Left lung (tissue), 10 donors: ENCODE results near the gene PSAPL1. TPM values are rescaled to one million over a fixed set of nuclear protein-coding genes. Genes with fewer than 3 reads are reported as not detected.

Experiments
- ATAC-seq: fragments of 200-7000 bp; cut with Tn5 transposase; one replicate; pipeline ENCODE4 v1.9.1; 2020; ENCODE audit warnings: moderate library complexity
- DNase-seq, 4 donors: peaks; one replicate each; pipeline ENCODE4 v3.0.0-alpha.2; 2013 to 2020
- H3K27ac ChIP-seq, 2 donors: fragments of 200-600 bp; sonication (generic) in 1 of 2; one replicate each; pipeline versions ENCODE4 v1.5.0 to v1.8.0; 2020 to 2021
- H3K27me3 ChIP-seq, 2 donors: fragments of 200-600 bp; sonication (generic) in 1 of 2; one replicate each; pipeline versions ENCODE4 v1.5.0 to v1.8.0; 2020 to 2021
- H3K36me3 ChIP-seq, 2 donors: fragments of 200-600 bp; sonication (generic) in 1 of 2; one replicate each; pipeline versions ENCODE4 v1.5.0 to v1.8.0; 2020 to 2021
- H3K4me1 ChIP-seq, 2 donors: fragments of 200-600 bp; one replicate each; pipeline ENCODE4 v1.8.0; 2021
- H3K4me3 ChIP-seq, 2 donors: fragments of 200-600 bp; sonication (generic) in 1 of 2; one replicate each; pipeline versions ENCODE4 v1.5.0 to v1.8.0; 2020 to 2021; ENCODE audit warnings: mild to moderate bottlenecking in 1 of 2
- H3K9me3 ChIP-seq, 2 donors: fragments of 200-600 bp; sonication (generic) in 1 of 2; one replicate each; pipeline versions ENCODE4 v1.5.0 to v1.8.0; 2020 to 2021
- intact Hi-C, 2 donors: fragments of 100-400 bp; cut with DNase I; formaldehyde crosslinking; loops; one replicate each; pipeline versions ENCODE4 v1.11.2 to v1.14.2; 2022
- polyA plus RNA-seq, 6 donors: library from polyadenylated mRNA; unstranded; fragments of 120-200 nt; gene quantifications; one replicate each; pipeline ENCODE4 v1.2.1, GENCODE V29; 2013; ENCODE audit not compliant: insufficient read length in 6 of 6
- total RNA-seq, 2 donors: library from RNA; stranded (reverse); fragmentation: NEBNext Ultra II Directional; extraction: Animal tissue kit (Norgen Biotek cat#: 25700); gene quantifications; one replicate each; pipeline ENCODE4 v1.2.1, GENCODE V29; 2021
- TF ChIP-seq, protein P1 (sequence below), 2 donors: fragments of 200-600 bp; sonication (generic) in 1 of 2; IDR thresholded peaks; one replicate each; pipeline versions ENCODE4 v1.5.0 to v1.8.0; 2021; ENCODE audit warnings: antibody characterized with exemption in 2 of 2
- donor health status: DM: no; HTN: yes; CAD: no.
- donor health status: DM: no; HTN: no; CAD: no.

PSAPL1 gene
- total and polyA plus RNA-seq, 8 donors = 0.03 to 0.10 (median 0.06) TPM

DNA sequence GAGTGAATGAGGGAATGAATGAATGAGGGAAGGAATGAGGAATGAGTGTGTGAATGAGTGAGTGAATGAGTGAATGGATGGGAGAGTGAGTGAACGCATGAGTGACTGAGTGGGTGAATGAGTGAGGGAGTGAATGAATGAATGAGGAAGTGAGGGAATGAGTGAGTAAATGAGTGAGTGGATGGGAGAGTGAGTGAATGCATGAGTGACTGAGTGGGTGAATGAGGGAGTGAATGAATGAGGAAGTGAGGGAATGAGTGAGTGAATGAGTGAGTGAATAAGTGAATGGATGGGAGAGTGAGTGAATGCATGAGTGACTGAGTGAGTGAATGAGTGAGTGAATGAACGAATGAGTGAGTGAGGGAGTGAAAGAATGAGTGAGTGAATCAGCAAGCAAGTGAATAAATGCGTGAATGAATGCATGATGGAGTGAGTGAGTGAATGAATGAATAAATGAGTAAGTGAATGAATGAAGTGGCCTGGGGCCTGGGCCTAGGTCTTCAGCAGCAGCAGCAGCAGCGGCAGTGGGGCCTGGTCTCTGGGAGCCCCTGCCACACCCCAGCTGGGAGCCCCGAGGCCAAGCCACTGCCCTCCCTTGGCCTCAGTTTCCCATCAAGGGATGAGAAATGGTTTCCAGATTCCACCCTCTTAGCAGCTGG is 16.2 kb upstream of the PSAPL1 start:
- no peak overlapping the region for H3K27ac ChIP-seq
- ATAC-seq = no peak
- intact Hi-C loops = no loop called here
- H3K4me1 ChIP-seq = no peaks in the 10 kb centered on the region
- no peaks in the 10 kb centered on the region for H3K9me3 ChIP-seq
- TF ChIP-seq, protein P1, sequence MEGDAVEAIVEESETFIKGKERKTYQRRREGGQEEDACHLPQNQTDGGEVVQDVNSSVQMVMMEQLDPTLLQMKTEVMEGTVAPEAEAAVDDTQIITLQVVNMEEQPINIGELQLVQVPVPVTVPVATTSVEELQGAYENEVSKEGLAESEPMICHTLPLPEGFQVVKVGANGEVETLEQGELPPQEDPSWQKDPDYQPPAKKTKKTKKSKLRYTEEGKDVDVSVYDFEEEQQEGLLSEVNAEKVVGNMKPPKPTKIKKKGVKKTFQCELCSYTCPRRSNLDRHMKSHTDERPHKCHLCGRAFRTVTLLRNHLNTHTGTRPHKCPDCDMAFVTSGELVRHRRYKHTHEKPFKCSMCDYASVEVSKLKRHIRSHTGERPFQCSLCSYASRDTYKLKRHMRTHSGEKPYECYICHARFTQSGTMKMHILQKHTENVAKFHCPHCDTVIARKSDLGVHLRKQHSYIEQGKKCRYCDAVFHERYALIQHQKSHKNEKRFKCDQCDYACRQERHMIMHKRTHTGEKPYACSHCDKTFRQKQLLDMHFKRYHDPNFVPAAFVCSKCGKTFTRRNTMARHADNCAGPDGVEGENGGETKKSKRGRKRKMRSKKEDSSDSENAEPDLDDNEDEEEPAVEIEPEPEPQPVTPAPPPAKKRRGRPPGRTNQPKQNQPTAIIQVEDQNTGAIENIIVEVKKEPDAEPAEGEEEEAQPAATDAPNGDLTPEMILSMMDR (IDR thresholded peaks at IDR 0.05) = no peak
- no peaks in the 10 kb centered on the region for H3K36me3 ChIP-seq
- peak in 1 of 4 donors; percentile 59 for DNase-seq
- H3K27me3 ChIP-seq = peaks cover 0 to under 1% of the 10 kb centered on the region in 2 donors
- no peak overlapping the region for H3K4me3 ChIP-seq

DNA sequence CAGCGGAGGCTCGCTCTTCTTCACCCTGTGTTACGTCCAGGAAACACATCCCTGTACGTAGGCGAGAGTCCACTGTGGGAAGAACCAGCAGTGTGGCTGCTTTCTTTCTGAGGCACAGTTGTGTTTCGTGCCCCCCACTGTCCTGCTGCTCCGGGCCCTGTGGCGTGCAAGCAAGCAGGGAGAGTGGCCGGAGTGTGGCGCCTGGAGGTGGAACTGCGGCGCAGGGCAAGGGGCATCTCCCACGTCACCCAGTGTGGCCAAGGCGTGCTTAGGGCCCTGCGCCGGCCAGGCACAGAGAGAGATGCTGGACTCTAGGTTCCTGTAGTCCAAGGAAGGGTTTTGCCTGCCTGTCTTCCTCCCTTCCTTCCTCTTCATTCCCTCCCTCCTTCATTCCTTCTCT is 13.3 kb upstream of the PSAPL1 start:
- peak in 1 of 4 donors; percentile 71 for DNase-seq
- Histone ChIP-seq H3K4me1 (no peaks in the 10 kb centered on the region), H3K9me3 (no peaks in the 10 kb centered on the region), H3K36me3 (no peaks in the 10 kb centered on the region), H3K4me3 (no peak overlapping the region), H3K27ac (no peak overlapping the region), H3K27me3 (peaks cover 0 to 27% of the 10 kb centered on the region in 2 donors)
- TF ChIP-seq, protein P1 (IDR thresholded peaks at IDR 0.05) = no peak
- no peak for ATAC-seq
- intact Hi-C loops = no loop called here

DNA sequence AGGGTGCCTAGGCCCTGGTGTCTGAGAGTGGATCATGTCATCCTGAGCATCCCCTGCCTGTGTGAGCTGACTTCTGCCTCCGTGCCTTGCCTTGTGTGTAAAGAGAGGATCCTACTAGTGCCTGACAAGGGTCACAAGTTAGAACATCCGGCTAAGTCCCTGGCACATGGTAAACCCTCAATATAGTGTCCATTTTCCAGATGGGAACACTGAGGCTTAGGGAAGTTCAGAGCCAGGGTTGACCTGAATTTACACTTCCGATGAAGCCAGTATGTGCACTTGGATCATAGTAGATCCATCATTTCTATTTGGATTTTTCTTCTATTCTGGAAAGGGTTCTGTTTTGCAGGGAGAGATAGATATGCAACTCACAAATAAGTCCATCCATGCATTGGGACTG is 12.5 kb upstream of the PSAPL1 start:
- no peak overlapping the region for H3K27ac ChIP-seq
- intact Hi-C loops = no loop called here
- peaks cover 0 to 33% of the 10 kb centered on the region in 2 donors for H3K27me3 ChIP-seq
- DNase-seq = peak in 1 of 4 donors; percentile 3
- H3K36me3 ChIP-seq = no peaks in the 10 kb centered on the region
- no peak for ATAC-seq
- H3K4me3 ChIP-seq = no peak overlapping the region
- H3K9me3 ChIP-seq = no peaks in the 10 kb centered on the region
- TF ChIP-seq, protein P1 (IDR thresholded peaks at IDR 0.05) = no peak
- H3K4me1 ChIP-seq = no peaks in the 10 kb centered on the region

DNA sequence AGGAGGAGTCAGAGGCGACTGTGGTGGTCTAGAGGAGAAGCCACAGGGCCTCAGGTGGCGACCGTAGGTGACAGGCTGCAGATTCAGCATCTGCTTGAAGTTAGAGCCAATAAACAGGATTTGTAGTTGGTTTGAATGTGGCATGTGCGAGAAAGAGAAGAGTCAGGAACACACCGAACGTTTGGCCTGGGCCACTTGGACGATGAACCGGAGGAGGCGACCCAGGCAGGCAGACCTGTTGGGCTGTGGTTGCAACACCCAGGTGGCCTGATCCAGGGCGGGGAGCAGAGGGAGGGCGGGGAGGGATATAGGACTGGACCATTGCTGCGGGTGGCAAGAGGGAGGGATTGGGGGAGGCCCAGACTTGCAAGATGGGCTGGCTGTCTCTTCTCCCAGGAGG is 10.0 kb upstream of the PSAPL1 start:
- Histone ChIP-seq H3K4me3 (no peak overlapping the region), H3K36me3 (no peaks in the 10 kb centered on the region), H3K27ac (no peak overlapping the region), H3K9me3 (no peaks in the 10 kb centered on the region), H3K27me3 (peaks cover 0 to 37% of the 10 kb centered on the region in 2 donors), H3K4me1 (no peaks in the 10 kb centered on the region)
- TF ChIP-seq, protein P1 (IDR thresholded peaks at IDR 0.05) = no peak
- DNase-seq (peak in 1 of 4 donors; percentile 79), ATAC-seq (peak; percentile 30)
- intact Hi-C loops = no loop called here

DNA sequence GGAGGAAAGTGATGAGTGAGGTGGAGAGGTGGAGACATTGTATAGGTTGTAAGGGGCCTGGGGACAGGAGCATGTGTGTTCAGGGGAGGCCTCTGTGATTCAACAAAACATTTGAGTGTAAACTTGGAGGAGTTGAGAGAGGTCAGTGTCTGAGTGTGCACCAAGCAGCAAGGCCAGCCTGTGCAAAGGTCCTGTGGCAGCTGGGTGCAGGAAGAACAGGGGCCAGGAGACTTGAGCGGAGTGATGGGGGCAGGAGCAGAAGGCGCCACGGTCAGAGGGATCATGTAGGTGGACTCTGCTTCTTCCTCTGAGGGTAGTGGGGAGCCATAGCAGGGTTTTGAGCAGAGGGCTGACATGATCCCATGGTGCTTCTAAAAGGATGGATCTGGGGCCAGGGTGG is 9.6 kb upstream of the PSAPL1 start:
- intact Hi-C loops = no loop called here
- Histone ChIP-seq H3K9me3 (no peaks in the 10 kb centered on the region), H3K36me3 (no peaks in the 10 kb centered on the region), H3K27ac (no peak overlapping the region), H3K4me1 (no peaks in the 10 kb centered on the region), H3K27me3 (peaks cover 0 to 37% of the 10 kb centered on the region in 2 donors), H3K4me3 (no peak overlapping the region)
- TF ChIP-seq, protein P1 (IDR thresholded peaks at IDR 0.05) = no peak
- ATAC-seq (no peak), DNase-seq (peak in 1 of 4 donors; percentile 38)
